A549 (cell line): ENCODE results near the gene CNNM3.

Source experiments
- CTCF ChIP-seq: fragments of >200 bp; sonication (Bioruptor Twin); formaldehyde crosslinking; IDR thresholded peaks from 3 replicates; pipeline ENCODE4 v1.5.1; 2016
- EHF ChIP-seq: fragments of 250-450 bp; sonication (Bioruptor Pico); IDR thresholded peaks from 2 replicates; pipeline ENCODE4 v1.5.0; 2020; ENCODE audit warnings: mild to moderate bottlenecking
- ESRRA ChIP-seq: fragments of 150-350 bp; IDR thresholded peaks from 2 replicates; pipeline ENCODE4 v1.6.1; 2014; ENCODE audit warnings: mild to moderate bottlenecking, low read length, borderline replicate concordance
- KDM5A ChIP-seq: fragments of 200-600 bp; sonication (generic); IDR thresholded peaks from 2 replicates; pipeline ENCODE4 v1.6.1; 2016; ENCODE audit warnings: antibody characterized with exemption, mild to moderate bottlenecking
- MAZ ChIP-seq: fragments of 150-350 bp; IDR thresholded peaks from 2 replicates; pipeline ENCODE4 v1.6.1; 2014; ENCODE audit warnings: antibody characterized with exemption, low read depth, low read length, borderline replicate concordance

GRCh38 chr2:96816836-96817702, 1.0 kb downstream of the CNNM3 start:
- TF ChIP-seq KDM5A (no peak), ESRRA (no peak), CTCF (no peak; the same call in 2 of the 3 replicates), MAZ (no peak), EHF (CRISPR knock-in tag) (no peak)
